ENCODE measurements around the gene TKFC.

The TKFC gene

DNA sequence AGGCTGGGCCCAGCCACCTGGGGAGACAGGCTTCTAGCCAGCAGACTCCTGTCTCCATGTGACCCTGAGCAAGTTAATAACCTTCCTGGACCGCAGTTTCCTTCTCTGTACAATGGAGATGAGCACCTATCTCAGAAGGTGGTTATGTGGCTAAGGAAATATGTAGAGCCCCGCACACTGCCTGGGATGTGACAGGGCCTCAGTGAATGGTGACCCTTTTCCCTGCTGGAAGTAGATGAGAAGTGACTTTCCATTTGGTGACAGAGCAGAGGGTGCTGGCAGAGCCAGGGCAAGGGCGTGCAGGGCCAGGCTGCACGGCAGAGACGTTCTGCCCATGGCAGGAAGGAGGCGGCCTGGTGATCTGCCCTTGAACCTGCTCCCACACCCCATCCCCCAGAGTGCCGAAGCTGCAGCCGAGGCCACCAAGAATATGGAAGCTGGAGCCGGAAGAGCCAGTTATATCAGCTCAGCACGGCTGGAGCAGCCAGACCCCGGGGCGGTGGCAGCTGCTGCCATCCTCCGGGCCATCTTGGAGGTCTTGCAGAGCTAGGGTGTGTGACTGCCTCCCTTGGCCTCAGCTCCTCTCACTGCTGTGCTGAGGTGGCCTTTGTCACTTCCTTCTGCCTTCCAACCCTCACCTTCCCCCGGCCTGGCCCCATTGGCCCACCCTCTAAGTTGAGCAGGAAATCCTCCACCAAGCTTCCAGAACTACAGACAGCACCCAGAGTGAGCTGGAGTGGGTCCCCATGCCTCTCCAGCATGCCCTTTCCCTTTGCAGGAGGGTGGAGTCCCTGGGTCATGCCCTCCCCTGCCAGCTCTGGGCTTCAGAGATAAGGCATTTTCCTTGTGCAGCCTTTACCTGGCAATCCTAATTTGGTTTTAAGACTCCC, 13.2 kb downstream of the TKFC start:
- Histone ChIP-seq H3K4me1 (ENCODE audit: insufficient read depth, low read length) (no peaks in the 10 kb centered on the region), H3K9ac (ENCODE audit: low read depth, low read length) (no peak overlapping the region), H3K9me3 (ENCODE audit: control insufficient read depth, insufficient read depth, low read length) (no peaks in the 10 kb centered on the region), H3K36me3 (ENCODE audit: insufficient read depth, low read length) (peaks cover 6% of the 10 kb centered on the region; the same call in 1 of the 2 replicates)

DNA sequence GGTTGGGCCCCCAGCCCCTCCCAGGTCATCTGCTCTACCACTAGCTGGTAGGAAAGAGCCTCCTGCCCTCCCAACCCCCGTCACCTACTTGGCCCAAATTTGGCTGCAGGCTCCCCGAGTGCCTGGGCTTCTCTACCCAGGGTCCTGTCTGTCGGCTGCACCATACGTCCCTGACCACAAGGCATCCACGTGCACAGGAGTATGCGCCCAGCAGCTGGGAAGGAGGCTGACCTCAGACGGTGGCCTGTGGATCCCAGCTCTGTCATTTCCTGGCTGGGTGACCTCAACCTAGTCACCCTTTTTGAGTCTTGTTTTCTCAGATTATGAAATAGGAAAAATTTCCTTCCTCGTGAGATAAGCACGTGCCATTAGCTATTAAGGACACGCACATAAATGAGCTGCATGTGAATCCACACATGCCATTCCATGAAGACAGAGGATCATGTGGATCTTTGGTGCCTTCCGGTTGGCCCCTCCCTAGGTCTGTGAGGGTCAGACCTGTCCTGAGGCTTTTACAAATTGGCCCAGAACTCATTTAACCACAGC, 15.0 kb downstream of the TKFC start:
- Histone ChIP-seq H3K9ac (ENCODE audit: low read depth, low read length) (no peak overlapping the region), H3K36me3 (ENCODE audit: insufficient read depth, low read length) (peaks cover 8% of the 10 kb centered on the region), H3K4me1 (ENCODE audit: insufficient read depth, low read length) (no peaks in the 10 kb centered on the region), H3K9me3 (ENCODE audit: control insufficient read depth, insufficient read depth, low read length) (no peaks in the 10 kb centered on the region)

DNA sequence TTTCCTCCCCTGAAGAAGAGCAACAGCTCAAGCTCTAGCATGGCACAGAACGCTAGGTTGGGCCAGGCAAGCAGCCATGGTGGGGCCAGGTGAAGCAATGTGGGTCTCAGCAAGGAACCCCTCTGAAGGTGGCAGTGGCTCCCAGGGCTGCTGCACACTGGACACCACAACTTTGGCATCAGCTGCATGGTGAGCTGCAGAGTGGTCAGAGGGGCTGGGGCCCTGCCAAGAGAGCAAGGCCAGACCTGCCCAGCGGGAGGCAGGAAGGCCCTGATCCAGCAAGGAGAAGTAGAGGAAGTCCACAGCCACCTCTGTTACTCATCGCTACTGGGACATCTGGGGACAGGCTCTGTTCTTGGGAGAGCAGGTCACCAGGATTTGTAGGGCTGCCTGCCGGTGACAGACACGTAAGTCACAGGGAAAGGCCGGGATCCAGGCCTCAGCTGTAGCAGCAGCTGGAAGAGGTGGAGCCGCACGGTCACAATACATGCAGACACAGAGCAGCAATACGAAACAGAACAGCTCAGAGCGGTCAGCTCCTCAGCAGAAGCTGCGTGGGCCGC, 16.2 kb downstream of the TKFC start:
- no peaks in the 10 kb centered on the region for H3K9me3 ChIP-seq (ENCODE audit: control insufficient read depth, insufficient read depth, low read length)
- no peaks in the 10 kb centered on the region for H3K4me1 ChIP-seq (ENCODE audit: insufficient read depth, low read length)
- no peak overlapping the region for H3K9ac ChIP-seq (ENCODE audit: low read depth, low read length)
- peaks cover 8% of the 10 kb centered on the region for H3K36me3 ChIP-seq (ENCODE audit: insufficient read depth, low read length)

DNA sequence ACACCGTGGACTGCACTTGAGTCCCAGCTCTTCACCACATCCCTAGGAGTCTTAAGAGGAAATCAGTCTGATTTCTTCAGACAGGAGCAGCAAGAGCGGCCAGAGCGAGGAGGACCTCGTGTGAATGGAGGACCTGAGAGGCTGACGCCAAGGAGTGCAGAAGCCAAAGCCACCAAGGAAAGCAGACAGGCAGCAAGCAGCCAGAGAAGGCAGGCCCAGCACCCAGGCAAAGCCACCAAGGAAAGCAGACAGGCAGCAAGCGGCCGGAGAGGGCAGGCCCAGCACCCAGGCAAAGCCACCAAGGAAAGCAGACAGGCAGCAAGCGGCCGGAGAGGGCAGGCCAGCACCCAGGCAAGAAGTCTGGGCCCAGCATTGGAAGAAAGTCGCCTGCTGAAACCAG, 16.9 kb downstream of the TKFC start:
- Histone ChIP-seq H3K36me3 (ENCODE audit: insufficient read depth, low read length) (peaks cover 8% of the 10 kb centered on the region), H3K9me3 (ENCODE audit: control insufficient read depth, insufficient read depth, low read length) (no peaks in the 10 kb centered on the region)

DNA sequence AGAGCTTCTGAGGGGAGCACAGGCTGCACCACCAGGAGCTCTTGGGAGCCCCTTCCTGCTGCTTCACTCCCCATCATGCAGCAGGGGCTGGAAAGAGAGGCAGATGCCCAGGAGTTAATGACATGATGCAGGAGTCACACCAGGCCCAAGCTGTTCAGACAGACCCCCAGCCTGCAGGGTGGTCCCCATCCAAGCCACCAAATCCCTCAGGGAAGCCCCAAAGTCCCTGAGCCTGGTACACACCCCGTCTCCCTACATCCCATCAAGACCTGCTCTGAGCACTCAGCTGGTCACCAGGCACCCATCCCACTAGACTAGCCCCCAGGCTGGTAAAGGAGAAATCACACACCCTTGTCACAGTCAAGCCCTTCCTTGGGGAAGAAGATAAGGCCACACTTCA, 17.3 kb downstream of the TKFC start:
- Histone ChIP-seq H3K36me3 (ENCODE audit: insufficient read depth, low read length) (peaks cover 8% of the 10 kb centered on the region), H3K9ac (ENCODE audit: low read depth, low read length) (no peak overlapping the region), H3K4me1 (ENCODE audit: insufficient read depth, low read length) (no peaks in the 10 kb centered on the region), H3K9me3 (ENCODE audit: control insufficient read depth, insufficient read depth, low read length) (no peaks in the 10 kb centered on the region)

More for the DNA sequence above, 16.9 kb downstream of the TKFC start:
- Histone ChIP-seq H3K9ac (ENCODE audit: low read depth, low read length) (no peak overlapping the region), H3K4me1 (ENCODE audit: insufficient read depth, low read length) (no peaks in the 10 kb centered on the region)

DNA sequence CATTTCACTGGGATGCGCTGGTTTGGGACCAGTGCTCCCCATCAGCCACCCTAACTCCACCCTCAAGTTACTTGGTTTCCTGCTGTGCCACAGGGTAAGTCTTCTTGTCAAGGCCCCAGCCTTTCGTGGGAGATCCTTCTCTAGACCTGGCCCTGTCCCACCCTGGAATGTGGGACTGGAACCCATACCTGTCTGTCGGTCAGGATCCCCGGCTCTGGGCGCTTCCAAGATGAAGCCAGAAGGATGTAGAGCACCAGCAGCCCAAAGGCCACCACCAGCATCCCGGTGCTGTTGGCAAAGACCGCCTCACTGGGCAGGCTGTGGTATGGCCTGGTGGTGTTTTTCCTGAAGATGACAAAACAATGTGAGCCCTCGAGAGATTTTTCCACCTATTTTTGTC, 17.8 kb downstream of the TKFC start:
- Histone ChIP-seq H3K9ac (ENCODE audit: low read depth, low read length) (no peak overlapping the region), H3K4me1 (ENCODE audit: insufficient read depth, low read length) (no peaks in the 10 kb centered on the region), H3K36me3 (ENCODE audit: insufficient read depth, low read length) (peaks cover 8% of the 10 kb centered on the region; the same call in 1 of the 2 replicates), H3K9me3 (ENCODE audit: control insufficient read depth, insufficient read depth, low read length) (no peaks in the 10 kb centered on the region)

DNA sequence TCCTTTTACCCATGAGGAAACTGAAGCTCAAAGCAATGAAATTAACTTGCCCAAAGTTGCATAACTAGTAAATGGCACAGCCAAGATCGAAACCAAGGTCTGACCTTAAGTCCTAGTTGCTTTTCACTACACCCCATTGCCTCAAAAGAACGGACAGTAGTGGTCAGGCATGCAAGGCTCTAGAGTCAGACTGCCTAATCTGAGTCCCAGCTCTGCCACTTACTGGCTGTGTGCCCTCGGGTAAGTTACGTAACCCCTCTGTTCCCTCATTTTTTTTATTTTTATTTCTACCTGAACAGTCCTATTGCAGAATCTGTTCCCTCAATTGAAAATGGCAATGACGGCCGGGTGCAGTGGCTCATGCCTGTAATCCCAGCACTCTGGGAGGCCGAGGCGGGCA, 19.0 kb downstream of the TKFC start:
- Histone ChIP-seq H3K9ac (ENCODE audit: low read depth, low read length) (no peak overlapping the region), H3K9me3 (ENCODE audit: control insufficient read depth, insufficient read depth, low read length) (no peaks in the 10 kb centered on the region), H3K36me3 (ENCODE audit: insufficient read depth, low read length) (peaks cover 8% of the 10 kb centered on the region; the same call in 1 of the 2 replicates), H3K4me1 (ENCODE audit: insufficient read depth, low read length) (no peaks in the 10 kb centered on the region)

DNA sequence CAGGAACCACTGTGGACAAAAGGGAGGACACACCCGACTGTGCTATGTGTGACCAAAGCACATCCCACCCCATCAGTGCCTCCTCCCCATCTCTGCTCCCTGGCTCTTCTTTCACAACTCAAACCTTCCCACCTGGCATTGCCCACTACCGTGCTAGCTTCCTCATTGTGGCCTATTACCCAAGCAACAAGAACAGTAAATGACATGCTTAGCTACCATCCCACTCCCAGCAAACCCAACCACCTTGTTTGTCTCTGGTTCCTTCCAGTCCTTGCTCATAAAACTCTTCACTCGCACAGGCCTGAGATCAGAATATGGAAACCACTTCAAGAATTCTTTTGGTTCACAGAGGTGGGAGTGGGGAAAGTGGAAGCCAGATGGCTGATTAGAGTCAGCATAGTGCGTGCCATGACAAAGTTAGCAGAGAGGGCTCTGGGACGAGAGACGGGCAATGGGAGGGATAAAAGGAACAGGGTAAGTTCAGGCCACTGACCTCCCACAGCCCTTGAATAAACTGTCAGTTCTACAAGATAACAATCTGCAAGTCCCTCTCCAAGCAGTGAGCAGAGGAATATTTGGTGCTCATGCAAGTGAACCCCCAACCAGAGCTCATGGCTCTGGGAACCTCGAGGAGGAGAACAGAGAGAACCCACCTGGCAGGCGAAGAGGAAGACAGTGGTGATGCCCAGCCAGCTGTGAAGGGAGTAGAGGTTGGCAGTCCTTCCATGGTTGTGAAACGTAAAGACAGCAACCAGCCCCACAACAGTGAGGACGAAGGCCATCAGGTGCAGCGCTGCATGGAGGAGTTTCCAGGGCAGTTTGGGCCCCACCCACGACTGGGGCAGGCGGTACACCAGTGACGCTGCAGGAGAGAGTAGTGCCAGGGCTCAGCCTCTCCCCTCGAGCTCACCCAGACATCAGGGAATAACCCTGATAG, 20.4 kb downstream of the TKFC start:
- Histone ChIP-seq H3K9ac (ENCODE audit: low read depth, low read length) (no peak overlapping the region), H3K36me3 (ENCODE audit: insufficient read depth, low read length) (peaks cover 8% of the 10 kb centered on the region; the same call in 1 of the 2 replicates), H3K9me3 (ENCODE audit: control insufficient read depth, insufficient read depth, low read length) (no peaks in the 10 kb centered on the region), H3K4me1 (ENCODE audit: insufficient read depth, low read length) (no peaks in the 10 kb centered on the region)

DNA sequence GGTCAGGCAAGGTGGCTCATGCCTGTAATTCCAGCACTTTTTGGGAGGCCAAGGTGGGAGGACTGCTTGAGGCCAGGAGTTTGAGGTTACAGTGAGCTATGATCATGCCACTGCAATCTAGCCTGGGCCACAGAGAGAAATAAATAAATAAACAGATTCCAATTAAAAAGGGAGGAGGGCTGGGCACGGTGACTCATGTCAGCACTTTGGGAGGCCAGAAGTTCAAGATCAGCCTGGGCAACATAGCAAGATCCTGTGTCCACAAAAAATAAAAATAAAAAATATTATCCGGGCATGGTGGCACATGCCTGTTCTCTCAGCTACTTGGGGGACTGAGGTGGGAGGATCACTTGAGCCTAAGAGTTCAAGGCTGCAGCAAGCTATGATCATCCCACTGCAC, 21.2 kb downstream of the TKFC start:
- H3K4me1 ChIP-seq (ENCODE audit: insufficient read depth, low read length), result no peaks in the 10 kb centered on the region
- H3K9me3 ChIP-seq (ENCODE audit: control insufficient read depth, insufficient read depth, low read length), result no peaks in the 10 kb centered on the region
- H3K9ac ChIP-seq (ENCODE audit: low read depth, low read length), result no peak overlapping the region
- peaks cover 8% of the 10 kb centered on the region; the same call in 1 of the 2 replicates for H3K36me3 ChIP-seq (ENCODE audit: insufficient read depth, low read length)

DNA sequence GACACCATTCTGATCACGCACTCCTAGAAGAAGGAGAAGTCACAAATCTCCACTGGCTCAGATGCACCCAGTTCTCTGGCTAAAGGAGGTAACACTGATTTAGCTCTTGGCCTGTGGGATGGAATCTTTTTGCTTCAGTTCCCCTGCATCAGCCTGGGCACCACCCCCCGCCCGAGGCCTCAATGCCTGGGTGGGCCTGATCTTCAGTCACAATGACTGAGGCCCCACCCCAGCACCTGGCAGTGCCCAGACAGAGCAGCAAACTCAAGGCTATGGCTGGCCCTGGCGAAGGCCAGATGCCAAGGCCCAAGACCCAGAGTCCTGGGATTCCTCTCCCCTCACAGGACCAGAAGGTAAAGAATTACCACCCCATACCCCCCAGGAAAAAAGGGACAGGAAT, 23.7 kb downstream of the TKFC start:
- H3K9me3 ChIP-seq (ENCODE audit: control insufficient read depth, insufficient read depth, low read length), result no peaks in the 10 kb centered on the region
- H3K36me3 ChIP-seq (ENCODE audit: insufficient read depth, low read length), result peaks cover 2% of the 10 kb centered on the region; the same call in 1 of the 2 replicates
- H3K9ac ChIP-seq (ENCODE audit: low read depth, low read length), result no peak overlapping the region
- H3K4me1 ChIP-seq (ENCODE audit: insufficient read depth, low read length), result no peaks in the 10 kb centered on the region

DNA sequence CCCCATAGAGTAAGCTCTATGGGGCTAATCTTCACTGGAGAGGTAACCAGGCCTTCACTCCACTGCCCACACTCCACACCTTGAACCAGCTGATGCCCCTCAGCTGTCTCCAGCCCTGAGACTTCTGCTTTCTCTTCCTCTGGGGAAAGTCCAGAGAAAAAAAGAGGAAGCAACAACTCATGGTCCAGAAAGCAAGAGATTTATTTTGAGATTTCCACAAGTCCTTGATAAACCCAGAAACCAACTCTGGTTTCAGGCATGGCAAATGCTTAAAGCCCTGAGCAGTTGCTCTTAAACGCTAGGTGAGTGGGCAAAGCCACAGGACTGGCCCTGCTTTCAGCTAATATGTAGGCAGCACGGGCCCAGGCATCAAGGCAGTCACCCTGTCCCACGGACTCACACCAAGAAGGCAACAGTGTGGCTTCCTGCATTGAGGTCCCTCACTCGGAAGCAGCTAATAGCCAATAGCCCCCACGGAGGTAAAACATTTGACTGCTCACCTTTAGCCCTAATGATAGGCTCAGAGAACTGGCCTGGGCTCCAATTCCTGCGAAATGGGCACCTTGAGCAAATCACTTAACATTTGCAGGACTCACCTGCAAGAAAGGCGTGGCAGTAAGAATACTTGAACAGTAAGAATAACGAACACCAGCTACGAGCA, 24.3 kb downstream of the TKFC start:
- peaks cover 2% of the 10 kb centered on the region; the same call in 1 of the 2 replicates for H3K36me3 ChIP-seq (ENCODE audit: insufficient read depth, low read length)
- H3K9ac ChIP-seq (ENCODE audit: low read depth, low read length), result no peak overlapping the region
- no peaks in the 10 kb centered on the region for H3K9me3 ChIP-seq (ENCODE audit: control insufficient read depth, insufficient read depth, low read length)
- H3K4me1 ChIP-seq (ENCODE audit: insufficient read depth, low read length), result no peaks in the 10 kb centered on the region

DNA sequence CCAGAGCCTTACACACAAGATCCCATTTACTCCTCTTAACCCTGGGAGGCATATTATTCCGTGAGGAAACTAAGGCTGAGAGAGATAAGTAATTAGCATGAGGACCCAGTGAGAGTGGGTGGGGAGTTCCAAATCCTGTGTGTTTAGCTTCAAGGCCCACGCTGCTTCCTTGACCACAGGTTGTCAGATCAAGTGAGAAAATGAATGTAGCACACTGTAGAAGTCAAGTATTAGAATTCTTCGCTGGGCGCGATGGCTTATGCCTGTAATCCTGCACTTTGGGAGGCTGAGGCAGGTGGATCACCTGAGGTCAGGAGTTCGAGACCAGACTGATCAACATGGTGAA, 24.8 kb downstream of the TKFC start:
- Histone ChIP-seq H3K4me1 (ENCODE audit: insufficient read depth, low read length) (no peaks in the 10 kb centered on the region), H3K36me3 (ENCODE audit: insufficient read depth, low read length) (no peaks in the 10 kb centered on the region), H3K9me3 (ENCODE audit: control insufficient read depth, insufficient read depth, low read length) (no peaks in the 10 kb centered on the region), H3K9ac (ENCODE audit: low read depth, low read length) (no peak overlapping the region)

DNA sequence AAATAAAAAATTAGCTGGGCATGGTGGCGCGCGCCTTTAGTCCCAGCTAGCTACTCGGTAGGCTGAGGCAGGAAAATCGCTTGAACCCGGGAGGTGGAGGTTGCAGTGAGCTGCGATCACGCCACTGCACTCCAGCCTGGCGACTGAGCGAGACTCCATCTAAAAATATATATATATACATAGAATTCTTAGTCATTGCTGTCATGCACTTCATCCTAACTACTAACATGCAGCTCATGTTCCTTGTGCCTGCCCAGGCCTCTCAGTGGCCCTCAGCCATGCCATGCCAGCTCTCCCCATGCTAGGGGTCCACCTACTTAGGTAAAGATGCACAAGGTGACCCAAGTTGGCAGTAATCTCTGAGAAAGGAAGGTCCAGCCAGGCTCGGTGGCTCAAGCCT, 25.5 kb downstream of the TKFC start:
- Histone ChIP-seq H3K9me3 (ENCODE audit: control insufficient read depth, insufficient read depth, low read length) (no peaks in the 10 kb centered on the region), H3K4me1 (ENCODE audit: insufficient read depth, low read length) (no peaks in the 10 kb centered on the region), H3K9ac (ENCODE audit: low read depth, low read length) (no peak overlapping the region), H3K36me3 (ENCODE audit: insufficient read depth, low read length) (no peaks in the 10 kb centered on the region)

DNA sequence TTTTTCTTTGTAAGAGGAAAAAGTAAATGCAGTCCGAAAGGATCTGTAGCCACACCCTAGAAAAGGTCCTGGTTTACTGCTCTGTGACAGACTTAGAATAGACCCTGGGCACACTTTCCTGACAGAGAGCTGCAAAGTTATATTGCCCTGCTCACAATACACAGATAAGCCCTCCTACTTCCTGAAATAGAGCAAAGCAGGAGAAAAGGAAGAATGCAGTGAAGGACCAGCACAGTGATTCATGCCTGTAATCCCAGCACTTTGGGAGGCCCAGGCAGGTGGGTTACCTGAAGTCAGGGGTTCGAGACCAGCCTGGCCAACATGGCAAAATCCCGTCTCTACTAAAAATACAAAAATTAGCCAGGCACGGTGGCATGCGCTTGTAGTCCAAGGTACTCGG, 26.5 kb downstream of the TKFC start:
- no peaks in the 10 kb centered on the region for H3K9me3 ChIP-seq (ENCODE audit: control insufficient read depth, insufficient read depth, low read length)
- H3K36me3 ChIP-seq (ENCODE audit: insufficient read depth, low read length), result peaks cover 3% of the 10 kb centered on the region; the same call in 1 of the 2 replicates
- H3K4me1 ChIP-seq (ENCODE audit: insufficient read depth, low read length), result no peaks in the 10 kb centered on the region
- H3K9ac ChIP-seq (ENCODE audit: low read depth, low read length), result no peak overlapping the region

Measured in ES-I3 (cell line).